IMR-90 (cell line): ENCODE data around the gene CAPN5.

Experiments used
- CEBPB ChIP-seq: IDR thresholded peaks from 2 replicates; pipeline ENCODE4 v1.6.1; 2012; ENCODE audit warnings: low read depth, low read length, improper control_type of control experiment
- FOS ChIP-seq: fragments of 150-350 bp; IDR thresholded peaks from 2 replicates; pipeline ENCODE4 v1.6.1; 2016; ENCODE audit warnings: low read depth, low read length
- MAFK ChIP-seq: IDR thresholded peaks from 2 replicates; pipeline ENCODE4 v1.6.1; 2012; ENCODE audit warnings: low read depth, low read length, improper control_type of control experiment
- MAZ ChIP-seq: IDR thresholded peaks from 2 replicates; pipeline ENCODE4 v1.6.1; 2012; ENCODE audit warnings: low read depth, mild to moderate bottlenecking, low read length, improper control_type of control experiment, moderate library complexity, borderline replicate concordance
- MXI1 ChIP-seq: IDR thresholded peaks from 2 replicates; pipeline ENCODE4 v1.6.1; 2012; ENCODE audit warnings: low read depth, mild to moderate bottlenecking, low read length, moderate library complexity, borderline replicate concordance
- POLR2A ChIP-seq: IDR thresholded peaks from 2 replicates; pipeline ENCODE4 v1.6.1; 2012; ENCODE audit warnings: mild to moderate bottlenecking, low read depth, low read length
- RAD21 ChIP-seq: IDR thresholded peaks from 2 replicates; pipeline ENCODE4 v1.6.1; 2012; ENCODE audit warnings: low read length, improper control_type of control experiment
- RFX5 ChIP-seq: IDR thresholded peaks from 2 replicates; pipeline ENCODE4 v1.8.0; 2012; ENCODE audit warnings: low read depth, mild to moderate bottlenecking, low read length, moderate library complexity
- SMC3 ChIP-seq: fragments of 150-350 bp; IDR thresholded peaks from 2 replicates; pipeline ENCODE4 v1.6.1; 2016; ENCODE audit warnings: low read depth, mild to moderate bottlenecking, antibody characterized with exemption, low read length, moderate library complexity
- TF ChIP-seq, protein P1 (sequence below): conservative IDR thresholded peaks from 2 replicates; pipeline ENCODE4 v1.5.1; 2012; ENCODE audit warnings: mild to moderate bottlenecking, low read depth, low read length, improper control_type of control experiment
- TF ChIP-seq, protein P2 (sequence below): fragments of 150-350 bp; IDR thresholded peaks from 2 replicates; pipeline ENCODE4 v1.6.1; 2017; ENCODE audit warnings: mild to moderate bottlenecking, antibody characterized with exemption, low read length, low read depth

DNA sequence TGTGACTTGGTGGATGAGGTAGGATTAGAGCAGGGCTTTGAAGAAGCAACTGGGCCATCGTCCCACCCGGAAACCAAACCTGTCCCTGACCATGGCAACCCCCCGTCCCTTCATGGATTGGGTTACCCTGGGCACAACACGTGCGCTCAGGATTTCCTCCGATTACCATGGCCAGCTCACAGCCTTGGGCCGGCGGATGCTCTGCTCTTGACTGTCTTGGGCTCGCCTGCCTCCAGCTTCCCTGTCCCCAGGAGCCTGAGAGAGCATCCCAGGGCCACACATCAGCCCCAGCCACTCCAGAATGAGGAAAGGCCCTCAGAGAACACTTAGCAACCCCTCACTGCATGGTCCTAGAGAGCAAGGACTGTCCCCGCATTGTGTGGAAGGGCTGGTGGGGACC is 84.1 kb downstream of the CAPN5 start:
- TF ChIP-seq FOS (no peak), POLR2A (no peak), CEBPB (no peak), MAFK (no peak), SMC3 (no peak), RFX5 (no peak), RAD21 (no peak), MAZ (no peak), MXI1 (no peak)
- TF ChIP-seq, protein P1, sequence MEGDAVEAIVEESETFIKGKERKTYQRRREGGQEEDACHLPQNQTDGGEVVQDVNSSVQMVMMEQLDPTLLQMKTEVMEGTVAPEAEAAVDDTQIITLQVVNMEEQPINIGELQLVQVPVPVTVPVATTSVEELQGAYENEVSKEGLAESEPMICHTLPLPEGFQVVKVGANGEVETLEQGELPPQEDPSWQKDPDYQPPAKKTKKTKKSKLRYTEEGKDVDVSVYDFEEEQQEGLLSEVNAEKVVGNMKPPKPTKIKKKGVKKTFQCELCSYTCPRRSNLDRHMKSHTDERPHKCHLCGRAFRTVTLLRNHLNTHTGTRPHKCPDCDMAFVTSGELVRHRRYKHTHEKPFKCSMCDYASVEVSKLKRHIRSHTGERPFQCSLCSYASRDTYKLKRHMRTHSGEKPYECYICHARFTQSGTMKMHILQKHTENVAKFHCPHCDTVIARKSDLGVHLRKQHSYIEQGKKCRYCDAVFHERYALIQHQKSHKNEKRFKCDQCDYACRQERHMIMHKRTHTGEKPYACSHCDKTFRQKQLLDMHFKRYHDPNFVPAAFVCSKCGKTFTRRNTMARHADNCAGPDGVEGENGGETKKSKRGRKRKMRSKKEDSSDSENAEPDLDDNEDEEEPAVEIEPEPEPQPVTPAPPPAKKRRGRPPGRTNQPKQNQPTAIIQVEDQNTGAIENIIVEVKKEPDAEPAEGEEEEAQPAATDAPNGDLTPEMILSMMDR = no peak
- TF ChIP-seq, protein P2, sequence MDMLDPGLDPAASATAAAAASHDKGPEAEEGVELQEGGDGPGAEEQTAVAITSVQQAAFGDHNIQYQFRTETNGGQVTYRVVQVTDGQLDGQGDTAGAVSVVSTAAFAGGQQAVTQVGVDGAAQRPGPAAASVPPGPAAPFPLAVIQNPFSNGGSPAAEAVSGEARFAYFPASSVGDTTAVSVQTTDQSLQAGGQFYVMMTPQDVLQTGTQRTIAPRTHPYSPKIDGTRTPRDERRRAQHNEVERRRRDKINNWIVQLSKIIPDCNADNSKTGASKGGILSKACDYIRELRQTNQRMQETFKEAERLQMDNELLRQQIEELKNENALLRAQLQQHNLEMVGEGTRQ = no peak
